Endothelial cell of umbilical vein (primary cell): ENCODE data around the gene ARHGAP15. TPM values are rescaled to one million over a fixed set of nuclear protein-coding genes. Genes with fewer than 3 reads are reported as not detected.

Experiments
- BruUV-seq: library from RNA; stranded (reverse); fragments of 400-500 nt; replicated peaks from 2 replicates; lab custom pipeline; 2021; lab: Mats Ljungman, UMichigan
- CTCF ChIA-PET: fragments of 300-600, 350-600 bp; sonication (Branson Sonifier 250); formaldehyde crosslinking; loops from one replicate; lab custom pipeline; 2021; ENCODE audit warnings: antibody characterized with exemption, inconsistent platforms; lab: Charles Lee
- POLR2A ChIA-PET: fragments of 300-600, 350-600 bp; sonication (Branson Sonifier 250); formaldehyde crosslinking; loops from one replicate; lab custom pipeline; 2021; ENCODE audit warnings: antibody characterized with exemption, inconsistent platforms; lab: Charles Lee
- DNase-seq: peaks from one replicate; pipeline ENCODE4 v3.0.0-alpha.2; 2011; ENCODE audit warnings: low read depth, low spot score
- FAIRE-seq: peaks from 2 replicates; lab custom pipeline; 2011; peaks lifted over from hg19 to GRCh38; lab: Jason Lieb, UNC
- H2AFZ ChIP-seq: 2 replicates; pipeline ENCODE4 v1.6.0; 2012; ENCODE audit warnings: low read depth, low read length, control low read depth, inconsistent platforms
- H3K27ac ChIP-seq: 2 replicates; pipeline ENCODE4 v1.5.1; 2011; ENCODE audit warnings: low read depth, mild to moderate bottlenecking, control low read depth, low read length, moderate library complexity; ENCODE audit not compliant: insufficient read depth
- H3K27me3 ChIP-seq, 2 experiments: 2 replicates each; pipeline versions ENCODE4 v1.6.0 to v1.6.1; 2011; ENCODE audit warnings: low read length in 2 of 2, mixed read lengths in 1 of 2; ENCODE audit not compliant: control insufficient read depth in 2 of 2, insufficient read depth in 2 of 2
- H3K36me3 ChIP-seq, 2 experiments: 2 replicates in 1 of 2; 3 replicates in 1 of 2; pipeline ENCODE4 v1.5.1; 2011; ENCODE audit warnings: low read length in 2 of 2, mild to moderate bottlenecking in 1 of 2, moderate library complexity in 1 of 2; ENCODE audit not compliant: control insufficient read depth in 2 of 2, insufficient read depth in 2 of 2; ENCODE audit errors: extremely low read depth in 1 of 2
- H3K4me1 ChIP-seq: 3 replicates; pipeline ENCODE4 v1.5.1; 2011; ENCODE audit warnings: mild to moderate bottlenecking, low read length; ENCODE audit not compliant: control insufficient read depth, insufficient read depth; ENCODE audit errors: extremely low read depth
- H3K4me2 ChIP-seq: 2 replicates; pipeline ENCODE4 v1.6.1; 2011; ENCODE audit warnings: low read length, control low read depth, mixed read lengths; ENCODE audit not compliant: insufficient read depth
- H3K4me3 ChIP-seq, 3 experiments: fragments of 200-600 bp in 1 of 3; sonication (generic), shearing (Covaris generic) in 1 of 3; replicated peaks in 1 of 3; 2 replicates each; pipeline ENCODE4 v1.5.1; 2011 to 2016; ENCODE audit warnings: control low read depth in 3 of 3, low read length in 3 of 3, mild to moderate bottlenecking in 2 of 3, inconsistent platforms in 1 of 3, low read depth in 1 of 3, moderate library complexity in 1 of 3; ENCODE audit not compliant: insufficient read depth in 1 of 3
- H3K79me2 ChIP-seq: 2 replicates; pipeline ENCODE4 v1.6.0; 2012; ENCODE audit warnings: low read length, inconsistent platforms; ENCODE audit not compliant: control insufficient read depth, insufficient read depth
- H3K9ac ChIP-seq: replicated peaks from 2 replicates; pipeline ENCODE3; 2011; ENCODE audit warnings: low read length, control low read depth; ENCODE audit not compliant: insufficient read depth; ENCODE audit errors: extremely low read depth
- H3K9me1 ChIP-seq: replicated peaks from 3 replicates; pipeline ENCODE4 v1.6.0; 2011; ENCODE audit warnings: mild to moderate bottlenecking, low read length; ENCODE audit not compliant: control insufficient read depth, insufficient read depth; ENCODE audit errors: extremely low read depth
- H3K9me3 ChIP-seq: replicated peaks from 2 replicates; pipeline ENCODE4 v1.5.1; 2012; ENCODE audit warnings: low read length, inconsistent platforms; ENCODE audit not compliant: control insufficient read depth, insufficient read depth
- H4K20me1 ChIP-seq: replicated peaks from 2 replicates; pipeline ENCODE3; 2011; ENCODE audit warnings: mild to moderate bottlenecking, low read length; ENCODE audit not compliant: control insufficient read depth, insufficient read depth; ENCODE audit errors: extremely low read depth
- GATA2 ChIP-seq: IDR thresholded peaks from 2 replicates; pipeline ENCODE4 v1.7.0; 2011; ENCODE audit warnings: low read depth, mild to moderate bottlenecking, moderate library complexity, mixed read lengths, low read length; ENCODE audit not compliant: insufficient read length, insufficient read depth
- JUN ChIP-seq: IDR thresholded peaks from 2 replicates; pipeline ENCODE4 v1.6.1; 2011; ENCODE audit warnings: borderline replicate concordance, low read depth; ENCODE audit not compliant: insufficient read length, insufficient read depth
- POLR2AphosphoS5 ChIP-seq: IDR thresholded peaks from 2 replicates; pipeline ENCODE4 v1.6.1; 2012; ENCODE audit warnings: low read depth, mild to moderate bottlenecking, control low read depth, low read length, moderate library complexity; ENCODE audit not compliant: insufficient read depth
- dilution Hi-C: fragments of 300-500 bp; cut with MboI; formaldehyde crosslinking; loops from one replicate; pipeline ENCODE4 v1.15.0; 2019; ENCODE audit warnings: low sequenced_read_pairs; ENCODE audit not compliant: extremely low pct_ligation_motif_present
- intact Hi-C: fragments of 100-400 bp; cut with micrococcal nuclease; formaldehyde crosslinking; loops from one replicate; pipeline ENCODE4 v1.10.0; 2022
- polyA plus RNA-seq, 4 experiments: library from polyadenylated mRNA; depleted of rRNA in 3 of 4; stranded (reverse) in 3 of 4; unstranded in 1 of 4; fragments of >200 nt; gene quantifications; 2 replicates each; pipeline versions ENCODE4 v1.2.1 to v1.2.3, GENCODE V29; 2011 to 2012; ENCODE audit warnings: missing spikeins in 1 of 4
- total RNA-seq: library from RNA; stranded (reverse); gene quantifications from 2 replicates; pipeline ENCODE4 v1.2.3, GENCODE V29; 2021

The ARHGAP15 gene
- total and polyA plus RNA-seq, 2 donors (not counting 3 experiments of a cell fraction or from before 2014, with no cell fraction given), result not detected

GRCh38 chr2:143577489-143577888 is 448.3 kb downstream of the ARHGAP15 start:
- H2AFZ ChIP-seq, result no peak overlapping the region
- DNase-seq, result no peak
- H3K4me3 ChIP-seq, result no peak overlapping the region
- no peak for FAIRE-seq
- H3K27ac ChIP-seq, result no peak overlapping the region
- H4K20me1 ChIP-seq, result no peaks in the 10 kb centered on the region
- no peaks in the 10 kb centered on the region for H3K36me3 ChIP-seq
- POLR2A ChIA-PET, result no interaction called here
- no peaks in the 10 kb centered on the region for H3K9me1 ChIP-seq
- H3K9me3 ChIP-seq, result no peaks in the 10 kb centered on the region
- H3K4me1 ChIP-seq, result no peaks in the 10 kb centered on the region
- H3K9ac ChIP-seq, result no peak overlapping the region
- no peaks in the 10 kb centered on the region for H3K79me2 ChIP-seq
- no TSS peak for BruUV-seq
- CTCF ChIA-PET, result interaction anchor here (1.0 kb wide), 1 partner anchor 12 kb away, joined by 3 read pairs; no protein-coding TSS in a partner anchor
- no peak overlapping the region for H3K4me2 ChIP-seq
- H3K27me3 ChIP-seq, result no peaks in the 10 kb centered on the region
- intact Hi-C loops, result no loop called here
- TF ChIP-seq JUN, result no peak
- TF ChIP-seq GATA2, result no peak
- TF ChIP-seq POLR2AphosphoS5, result no peak
- dilution Hi-C loops, result no loop called here

GRCh38 chr2:143579456-143579855 is 450.2 kb downstream of the ARHGAP15 start:
- Histone ChIP-seq H3K9me3 (no peaks in the 10 kb centered on the region), H2AFZ (no peak overlapping the region), H3K4me2 (no peak overlapping the region), H3K27ac (no peak overlapping the region), H3K9me1 (no peaks in the 10 kb centered on the region), H3K9ac (no peak overlapping the region), H4K20me1 (no peaks in the 10 kb centered on the region), H3K36me3 (no peaks in the 10 kb centered on the region), H3K4me1 (no peaks in the 10 kb centered on the region), H3K4me3 (no peak overlapping the region), H3K79me2 (no peaks in the 10 kb centered on the region), H3K27me3 (no peaks in the 10 kb centered on the region)
- FAIRE-seq (no peak), DNase-seq (no peak)
- TF ChIP-seq POLR2AphosphoS5 (no peak), JUN (no peak)
- intact Hi-C loops, result no loop called here
- no TSS peak for BruUV-seq
- dilution Hi-C loops, result no loop called here
- CTCF ChIA-PET, result interaction anchor here (1.3 to 1.5 kb wide), 2 partner anchors 8 to 10 kb away, joined by 3 to 4 read pairs; no protein-coding TSS in a partner anchor
- POLR2A ChIA-PET, result no interaction called here
